HG03280 (cell line): ENCODE measurements around the gene ANKS1B.

ENCODE experiments used
- ATAC-seq: cut with Tn5 transposase; IDR thresholded peaks from one replicate; pipeline ENCODE4 v1.9.1; 2021; ENCODE audit warnings: mild to moderate bottlenecking, moderate library complexity; ENCODE audit not compliant: unreplicated experiment

ANKS1B gene

GRCh38 chr12:99142651-99143050, 842.1 kb downstream of the ANKS1B start:
- ATAC-seq, result no peak

GRCh38 chr12:99140017-99140720, 844.6 kb downstream of the ANKS1B start:
- ATAC-seq, result no peak

DNA sequence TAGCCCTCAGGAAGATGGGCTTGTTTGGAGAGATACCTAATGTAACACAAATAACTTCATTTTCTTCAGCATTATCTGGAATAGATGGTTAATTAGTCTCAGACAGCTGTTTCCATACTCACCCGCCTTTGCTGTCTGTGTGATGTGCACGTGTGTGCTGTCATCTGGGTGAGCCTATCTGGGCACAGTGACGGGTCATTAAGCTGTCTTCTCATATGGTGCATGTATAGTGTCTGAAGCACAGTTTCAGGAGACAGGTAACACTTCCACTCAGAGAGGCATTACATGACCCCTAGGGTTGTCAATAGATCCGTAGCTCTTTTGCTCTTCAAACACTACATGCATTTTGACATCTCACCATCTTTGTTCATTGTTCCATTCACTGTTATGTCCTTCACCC, 846.3 kb downstream of the ANKS1B start:
- no peak for ATAC-seq

DNA sequence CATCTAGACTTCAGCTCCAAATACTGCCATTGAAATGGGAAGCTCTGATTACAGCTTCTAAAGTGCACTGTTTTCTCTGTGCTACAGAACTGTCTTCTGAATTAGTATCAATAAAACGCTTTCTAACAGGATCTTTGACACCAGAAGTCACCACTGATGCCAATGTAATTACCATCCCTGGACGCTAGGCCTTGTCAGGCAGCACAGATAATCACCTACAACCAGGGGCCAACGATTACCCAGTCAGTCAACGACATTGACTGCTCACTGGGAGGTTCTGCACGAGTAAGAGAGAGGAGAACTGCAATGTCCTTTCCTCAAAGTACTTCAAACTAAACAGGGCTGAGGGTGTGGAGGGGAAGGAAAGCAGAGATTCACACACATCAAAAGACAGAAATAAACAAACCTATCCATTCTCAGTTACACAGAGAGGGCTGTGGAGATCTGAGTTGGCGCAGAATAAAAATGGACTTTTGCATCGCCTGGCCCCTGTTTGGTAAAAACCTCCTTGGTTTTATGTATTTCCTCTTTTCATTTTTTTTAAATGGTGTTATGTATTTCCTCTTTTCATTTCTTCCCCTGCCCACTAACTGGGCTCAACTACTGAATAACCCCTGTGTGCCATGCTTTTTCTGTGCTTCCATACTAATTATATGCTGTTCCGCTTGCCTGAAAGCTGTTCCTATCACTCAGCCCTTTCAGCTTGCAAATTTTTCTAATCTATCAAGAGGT, 847.4 kb downstream of the ANKS1B start:
- ATAC-seq, result no peak

- ATAC-seq, result no peak
These were observed 848.2 kb downstream of the ANKS1B start for GRCh38 chr12:99136516-99136915.

DNA sequence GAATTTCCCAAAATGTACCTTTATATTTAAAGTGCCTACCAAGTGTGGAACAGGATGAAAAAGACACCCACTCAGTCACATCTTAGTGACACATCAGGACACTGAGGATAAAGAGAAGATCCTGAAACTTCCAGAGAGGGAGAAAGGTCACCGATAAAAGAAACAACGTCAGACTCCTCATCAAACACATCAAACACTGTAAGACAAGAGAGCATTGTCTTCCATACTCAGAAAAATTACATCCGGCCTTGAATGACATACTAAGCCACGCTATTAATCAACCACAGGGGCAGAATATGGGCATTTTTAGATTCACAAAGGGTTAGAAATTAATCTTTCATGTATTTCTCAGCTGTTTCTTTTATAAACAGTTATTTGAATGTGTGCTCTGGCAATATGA, 849.4 kb downstream of the ANKS1B start:
- ATAC-seq, result no peak

DNA sequence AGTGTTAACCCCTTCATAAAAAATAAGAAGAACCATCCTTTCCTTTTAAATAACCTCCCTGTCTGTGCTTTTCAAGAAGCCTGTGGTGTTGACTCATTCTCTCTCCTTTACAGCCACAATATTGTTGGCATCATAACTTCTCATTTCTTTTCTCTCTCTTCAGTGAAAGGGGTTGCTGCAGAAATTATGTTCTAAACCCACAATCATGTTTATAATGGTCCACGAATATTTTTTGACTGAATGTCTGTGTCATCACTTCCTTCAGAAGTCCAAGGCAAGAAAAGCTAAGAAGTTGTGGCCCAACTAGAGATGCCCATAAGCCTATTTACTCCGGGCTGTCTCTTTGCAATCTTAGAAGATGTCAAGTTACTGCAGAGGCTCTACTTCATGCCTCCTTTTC, 851.3 kb downstream of the ANKS1B start:
- no peak for ATAC-seq

DNA sequence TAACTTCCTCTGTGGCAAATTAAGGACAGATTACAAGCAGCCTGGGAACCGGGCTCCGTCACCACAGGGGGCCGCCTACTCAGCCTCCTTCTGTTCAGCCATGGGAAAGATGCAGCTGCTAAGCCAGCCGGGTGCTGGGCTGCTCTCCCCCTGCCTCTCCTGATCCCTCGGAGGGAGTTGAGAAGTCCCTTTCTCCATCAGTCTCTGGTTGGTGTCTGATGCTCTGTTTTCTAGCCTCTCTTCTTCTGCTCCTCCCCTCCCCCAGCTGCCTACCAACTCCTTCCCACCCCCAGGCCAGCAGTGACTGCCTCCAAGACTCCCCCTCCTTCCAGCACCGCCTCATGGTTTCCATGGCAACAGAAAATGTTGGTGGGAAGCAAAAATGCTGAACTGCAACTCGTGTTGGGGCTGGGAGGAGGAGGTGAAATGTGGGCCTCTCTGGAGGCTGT, 853.0 kb downstream of the ANKS1B start:
- ATAC-seq, result no peak

- ATAC-seq, result peak; percentile 89
These were observed 853.8 kb downstream of the ANKS1B start for GRCh38 chr12:99130808-99131553.

- no peak for ATAC-seq
These were observed 856.4 kb downstream of the ANKS1B start for GRCh38 chr12:99128246-99128802.

GRCh38 chr12:99122959-99123358, 861.8 kb downstream of the ANKS1B start:
- no peak for ATAC-seq

- ATAC-seq, result no peak
These were observed 862.2 kb downstream of the ANKS1B start for GRCh38 chr12:99122496-99122895.

DNA sequence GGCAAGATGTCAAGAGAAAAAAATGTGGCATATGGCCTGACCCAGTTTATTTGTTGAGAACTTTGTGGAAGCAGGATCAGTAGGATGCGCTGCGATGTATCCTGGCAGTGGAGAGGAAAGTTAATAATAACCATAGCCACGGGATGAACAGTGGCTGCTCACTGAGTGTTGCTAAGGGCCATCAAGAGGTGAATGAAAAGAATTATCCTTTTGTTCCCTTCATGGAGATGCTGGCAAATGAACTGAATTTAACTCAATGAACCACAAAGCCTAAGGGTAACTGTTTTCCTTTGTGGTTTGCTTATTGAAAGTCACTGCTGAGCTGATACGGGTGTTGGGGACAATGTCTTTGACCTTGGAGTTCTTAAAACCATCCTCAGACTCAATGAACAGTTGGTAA, 863.2 kb downstream of the ANKS1B start:
- ATAC-seq, result no peak

- ATAC-seq, result no peak
These were observed 864.8 kb downstream of the ANKS1B start for GRCh38 chr12:99119943-99120342.

DNA sequence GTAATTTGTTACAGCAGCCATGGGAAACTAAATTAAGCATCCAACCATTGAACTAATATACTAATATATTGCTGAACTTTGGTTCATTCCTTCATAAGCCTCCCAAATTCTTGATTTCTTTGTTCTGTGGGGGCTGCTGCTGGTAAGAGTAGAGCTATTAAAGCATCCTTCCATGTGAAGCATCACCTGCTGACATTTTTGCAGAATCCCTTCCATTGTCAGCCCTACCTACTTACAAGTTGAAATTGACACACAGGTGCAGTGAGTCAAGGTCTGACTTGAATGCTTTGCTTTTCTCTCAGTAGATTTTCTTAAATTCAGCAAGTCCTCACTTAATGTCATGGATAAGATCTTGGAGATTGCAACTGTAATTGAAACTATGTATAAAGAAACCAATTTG, 865.3 kb downstream of the ANKS1B start:
- no peak for ATAC-seq

DNA sequence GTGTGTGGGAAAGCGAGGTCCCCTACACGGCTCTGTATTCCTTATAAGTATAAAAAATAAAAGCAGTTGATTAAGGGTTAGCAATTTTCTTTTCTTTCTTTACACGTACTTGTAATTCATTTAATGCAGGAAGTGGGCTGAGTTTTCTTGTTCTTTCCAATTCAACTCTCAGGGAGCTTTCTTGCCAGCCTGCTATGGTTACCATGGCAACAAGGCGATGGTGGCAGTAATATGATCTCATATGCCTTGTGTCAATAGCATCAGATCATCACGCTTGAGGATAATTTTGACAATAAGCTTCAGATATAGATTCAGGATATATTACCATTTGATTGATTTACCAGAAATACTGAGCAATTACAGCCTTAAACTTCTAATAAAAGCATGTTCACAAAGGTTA, 873.1 kb downstream of the ANKS1B start:
- ATAC-seq, result no peak

DNA sequence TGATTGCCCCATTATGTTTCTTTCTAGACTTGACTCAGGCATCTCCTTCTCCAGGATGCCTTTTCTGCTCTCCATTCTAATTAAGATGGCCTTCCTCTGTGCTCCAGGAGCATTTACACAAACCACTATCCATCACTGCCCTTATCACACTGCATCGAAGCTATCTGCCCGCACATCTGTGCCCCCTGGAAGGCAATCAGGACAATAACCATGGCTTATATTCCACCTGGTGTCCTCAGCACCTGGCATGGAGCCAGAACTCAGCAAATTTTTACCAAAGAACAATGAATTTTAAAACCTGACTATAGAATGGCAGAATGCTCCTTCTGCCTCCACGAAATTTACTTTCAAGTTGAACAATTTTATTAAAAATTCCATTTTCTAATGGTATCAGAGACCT, 873.9 kb downstream of the ANKS1B start:
- no peak for ATAC-seq

DNA sequence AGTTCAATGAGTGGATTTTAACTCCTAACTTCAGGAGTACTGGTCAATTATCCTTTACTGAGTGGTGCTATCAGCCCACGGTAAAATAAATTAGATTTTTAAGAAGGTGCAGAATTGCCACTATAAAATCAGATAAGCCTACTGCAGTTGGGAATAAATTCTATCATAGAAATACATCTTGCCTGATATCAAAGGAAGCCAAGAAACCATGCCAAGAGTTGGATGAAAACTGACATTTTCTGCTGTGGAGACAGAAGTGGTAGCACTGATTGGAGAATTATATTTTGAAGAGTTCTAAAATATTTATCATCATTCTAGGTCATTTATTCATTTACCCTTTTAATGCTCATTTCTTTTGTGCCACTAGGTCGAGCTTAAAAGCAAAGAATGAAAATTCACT, 874.5 kb downstream of the ANKS1B start:
- no peak for ATAC-seq

DNA sequence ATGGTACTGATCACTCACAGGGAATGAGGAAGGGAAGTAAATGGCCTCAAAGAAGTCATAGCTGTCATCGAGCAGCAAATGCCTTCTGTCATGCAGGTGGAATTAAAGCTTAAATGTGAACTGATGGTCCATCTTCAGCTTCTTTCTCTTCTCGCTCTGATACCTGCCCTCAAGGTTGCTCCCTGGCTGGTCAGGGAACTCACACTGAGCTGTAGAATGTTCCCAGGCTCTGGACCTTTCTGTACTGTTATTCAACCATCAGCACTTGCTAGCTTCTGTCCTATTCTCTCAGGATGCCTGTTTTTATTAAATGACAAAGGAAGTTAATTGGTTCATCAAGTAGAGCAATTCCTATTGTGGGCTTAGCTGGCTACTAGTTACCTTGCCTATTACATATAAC, 875.8 kb downstream of the ANKS1B start:
- ATAC-seq, result no peak

- ATAC-seq, result no peak
These were observed 885.0 kb downstream of the ANKS1B start for GRCh38 chr12:99099786-99100185.

GRCh38 chr12:99097171-99097570, 887.6 kb downstream of the ANKS1B start:
- ATAC-seq, result no peak

DNA sequence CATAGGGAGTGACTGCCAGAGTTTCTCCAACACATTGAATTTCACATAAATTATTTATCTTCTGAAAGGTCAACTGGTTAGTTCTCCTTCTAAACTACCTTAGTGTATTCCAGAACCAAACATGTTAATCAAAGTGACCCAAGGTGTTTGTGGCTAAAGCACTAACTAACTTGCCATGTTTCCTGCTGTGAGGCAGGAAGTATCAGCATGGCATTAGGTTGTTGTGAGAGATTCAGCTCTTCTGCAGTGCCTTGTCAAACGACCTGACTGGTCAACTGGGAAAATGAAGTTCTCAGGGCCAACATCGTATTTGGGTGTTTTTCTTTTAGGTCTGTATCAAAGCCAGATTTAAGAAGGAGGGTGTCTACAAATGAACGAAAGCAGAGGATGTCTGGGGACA, 891.6 kb downstream of the ANKS1B start:
- no peak for ATAC-seq
